A549 (cell line): Measurements from ENCODE around the gene PRELP.

Source experiments
- BHLHE40 ChIP-seq: IDR thresholded peaks from 2 replicates; pipeline ENCODE4 v1.6.1; 2012; ENCODE audit warnings: low read depth, low read length, inconsistent platforms
- CHD4 ChIP-seq: fragments of 200-600 bp; sonication (generic); IDR thresholded peaks from 2 replicates; pipeline ENCODE4 v1.6.1; 2016; ENCODE audit warnings: antibody characterized with exemption, mild to moderate bottlenecking, borderline replicate concordance
- CTCF ChIP-seq: fragments of >200 bp; sonication (Bioruptor Twin); formaldehyde crosslinking; IDR thresholded peaks from 3 replicates; pipeline ENCODE4 v1.5.1; 2016
- EP300 ChIP-seq, 2 experiments: fragments of >200 bp; sonication (Bioruptor Twin); formaldehyde crosslinking; IDR thresholded peaks; 2 replicates in 1 of 2; 3 replicates in 1 of 2; pipeline ENCODE4 v1.6.1; 2016 to 2017
- MAZ ChIP-seq: fragments of 150-350 bp; IDR thresholded peaks from 2 replicates; pipeline ENCODE4 v1.6.1; 2014; ENCODE audit warnings: antibody characterized with exemption, low read depth, low read length, borderline replicate concordance
- MYC ChIP-seq: IDR thresholded peaks from 2 replicates; pipeline ENCODE4 v1.6.1; 2012; ENCODE audit warnings: mild to moderate bottlenecking, inconsistent platforms, low read length, improper control_type of control experiment, borderline replicate concordance
- SMC3 ChIP-seq: fragments of >200 bp; sonication (Bioruptor Twin); formaldehyde crosslinking; IDR thresholded peaks from 3 replicates; pipeline ENCODE4 v1.6.1; 2018; ENCODE audit warnings: inconsistent platforms
- ZFP36 ChIP-seq: fragments of 450-650 bp; IDR thresholded peaks from 2 replicates; pipeline ENCODE4 v1.6.1; 2014; ENCODE audit warnings: borderline replicate concordance; ENCODE audit not compliant: partially characterized antibody
- TF ChIP-seq, protein P1 (sequence below): fragments of 150-350 bp; IDR thresholded peaks from 2 replicates; pipeline ENCODE4 v1.6.1; 2014; ENCODE audit warnings: low read depth, mild to moderate bottlenecking, low read length

DNA sequence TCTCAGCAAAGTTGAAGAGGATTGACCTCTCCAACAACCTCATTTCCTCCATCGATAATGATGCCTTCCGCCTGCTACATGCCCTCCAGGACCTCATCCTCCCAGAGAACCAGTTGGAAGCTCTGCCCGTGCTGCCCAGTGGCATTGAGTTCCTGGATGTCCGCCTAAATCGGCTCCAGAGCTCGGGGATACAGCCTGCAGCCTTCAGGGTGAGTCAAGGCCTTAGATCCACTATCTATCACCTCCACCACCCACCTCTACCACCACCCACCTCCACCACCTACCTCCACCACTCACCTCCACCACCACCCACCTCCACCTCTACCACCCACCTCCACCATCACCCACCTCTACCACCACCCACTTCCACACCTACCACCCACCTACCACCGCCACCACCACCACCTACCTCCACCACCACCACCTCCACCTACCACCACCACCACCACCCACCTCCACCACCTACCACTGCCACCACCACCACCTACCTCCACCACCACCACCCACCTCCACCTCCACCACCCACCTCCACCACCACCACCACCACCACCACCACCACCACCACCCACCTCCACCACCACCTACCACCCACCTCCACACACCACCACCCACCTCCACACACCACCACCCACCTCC, 24.2 kb downstream of the PRELP start:
- TF ChIP-seq BHLHE40 (no peak), ZFP36 (no peak), SMC3 (no peak), CTCF (no peak), EP300 (IDR thresholded peaks at IDR 0.05) (no peak), MAZ (no peak), CHD4 (no peak), MYC (no peak)
- TF ChIP-seq, protein P1, sequence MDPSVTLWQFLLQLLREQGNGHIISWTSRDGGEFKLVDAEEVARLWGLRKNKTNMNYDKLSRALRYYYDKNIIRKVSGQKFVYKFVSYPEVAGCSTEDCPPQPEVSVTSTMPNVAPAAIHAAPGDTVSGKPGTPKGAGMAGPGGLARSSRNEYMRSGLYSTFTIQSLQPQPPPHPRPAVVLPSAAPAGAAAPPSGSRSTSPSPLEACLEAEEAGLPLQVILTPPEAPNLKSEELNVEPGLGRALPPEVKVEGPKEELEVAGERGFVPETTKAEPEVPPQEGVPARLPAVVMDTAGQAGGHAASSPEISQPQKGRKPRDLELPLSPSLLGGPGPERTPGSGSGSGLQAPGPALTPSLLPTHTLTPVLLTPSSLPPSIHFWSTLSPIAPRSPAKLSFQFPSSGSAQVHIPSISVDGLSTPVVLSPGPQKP = no peak
